NCI-H748 (cell line): ENCODE measurements around the gene RAB29.

ENCODE experiments used
- DNase-seq: peaks from one replicate; lab custom pipeline; 2025; ENCODE audit not compliant: unreplicated experiment; lab: John Stamatoyannopoulos, UW

The RAB29 gene

GRCh38 chr1:205797168-205797567 lies 21.9 kb upstream of the RAB29 start:
- no peak for DNase-seq

- DNase-seq = no peak
Measured at GRCh38 chr1:205794011-205794730, 18.9 kb upstream of the RAB29 start.

- DNase-seq = no peak
Measured at GRCh38 chr1:205792961-205793673, 17.8 kb upstream of the RAB29 start.

GRCh38 chr1:205792481-205792881 lies 17.2 kb upstream of the RAB29 start:
- no peak for DNase-seq

GRCh38 chr1:205791568-205792180 lies 16.4 kb upstream of the RAB29 start:
- peak; percentile 42 for DNase-seq

- no peak for DNase-seq
Measured at GRCh38 chr1:205787287-205787916, 12.1 kb upstream of the RAB29 start.

- DNase-seq = no peak
Measured at GRCh38 chr1:205786601-205787000, 11.3 kb upstream of the RAB29 start.

GRCh38 chr1:205785446-205785845 lies 10.2 kb upstream of the RAB29 start:
- no peak for DNase-seq

- DNase-seq = no peak
Measured at GRCh38 chr1:205783904-205784303, 8.6 kb upstream of the RAB29 start.

- DNase-seq = no peak
Measured at GRCh38 chr1:205783433-205783795, 8.1 kb upstream of the RAB29 start.

GRCh38 chr1:205782627-205783432 lies 7.5 kb upstream of the RAB29 start:
- DNase-seq = no peak

- no peak for DNase-seq
Measured at GRCh38 chr1:205780335-205780734, 5.1 kb upstream of the RAB29 start.

GRCh38 chr1:205777994-205778393 lies 2.7 kb upstream of the RAB29 start:
- DNase-seq = no peak

- DNase-seq = no peak
Measured at GRCh38 chr1:205775717-205776056, 405 bp upstream of the RAB29 start.

GRCh38 chr1:205774198-205775014 lies 876 bp downstream of the RAB29 start:
- DNase-seq = peak; percentile 5

GRCh38 chr1:205772607-205773032 lies 2.7 kb downstream of the RAB29 start:
- DNase-seq = no peak

- no peak for DNase-seq
Measured at GRCh38 chr1:205770618-205771017, 4.7 kb downstream of the RAB29 start.

GRCh38 chr1:205769641-205770365 lies 5.5 kb downstream of the RAB29 start:
- no peak for DNase-seq

- no peak for DNase-seq
Measured at GRCh38 chr1:205767248-205767647, 8.0 kb downstream of the RAB29 start.

- DNase-seq = no peak
Measured at GRCh38 chr1:205766570-205766969, 8.7 kb downstream of the RAB29 start.
